HG03432 (cell line): ENCODE data around the gene MLX.

Experiments used
- ATAC-seq: cut with Tn5 transposase; IDR thresholded peaks from one replicate; pipeline ENCODE4 v1.9.1; 2021; ENCODE audit warnings: mild to moderate bottlenecking, moderate library complexity; ENCODE audit not compliant: unreplicated experiment

The MLX gene

GRCh38 chr17:42566883-42567573 is at the start of gene MLX:
TSS of gene MLX (plus strand) at chr17:42567100. CDS start at chr17:42567125, 25 bp downstream.
- ATAC-seq, result peak; percentile 61

GRCh38 chr17:42517516-42517915 is 49.4 kb upstream of the MLX start:
- no peak for ATAC-seq

DNA sequence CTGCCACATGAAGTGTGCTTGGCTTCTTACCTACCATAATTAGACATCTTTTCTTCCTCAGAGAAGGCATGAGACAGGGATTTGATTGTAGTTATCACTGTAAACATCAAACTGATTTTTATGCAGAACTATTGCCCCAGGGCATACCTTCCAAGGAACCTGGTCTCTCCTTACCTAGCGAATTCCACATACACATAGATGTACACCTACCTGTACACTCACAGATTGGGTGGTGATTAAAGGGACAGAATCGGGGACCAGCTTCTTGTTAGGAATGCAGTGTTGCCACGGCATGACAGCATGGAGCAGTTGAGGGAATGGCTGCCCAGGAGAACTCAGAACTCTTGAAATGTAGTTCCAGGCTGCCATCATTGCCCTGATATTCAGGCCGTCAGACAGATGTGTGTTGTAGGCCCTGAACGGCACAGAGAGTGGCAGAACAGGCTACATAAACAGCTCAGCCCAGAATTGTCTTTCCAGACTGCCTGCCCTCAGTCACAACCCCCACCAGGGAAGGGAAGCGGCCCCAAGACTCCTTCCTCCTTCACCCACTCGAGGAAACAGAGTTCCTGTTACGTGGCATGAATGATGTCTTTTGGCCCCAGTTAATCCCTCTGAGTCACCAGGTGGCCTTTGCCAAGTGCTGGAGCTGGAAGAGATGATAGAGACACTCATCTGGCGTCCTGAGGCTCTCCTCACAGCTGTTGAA is 48.7 kb upstream of the MLX start:
- no peak for ATAC-seq

- ATAC-seq, result no peak
These were observed 48.0 kb upstream of the MLX start for GRCh38 chr17:42518755-42519545.

GRCh38 chr17:42519546-42520491 is 47.1 kb upstream of the MLX start:
- ATAC-seq, result no peak

GRCh38 chr17:42520540-42520951 is 46.4 kb upstream of the MLX start:
- no peak for ATAC-seq

DNA sequence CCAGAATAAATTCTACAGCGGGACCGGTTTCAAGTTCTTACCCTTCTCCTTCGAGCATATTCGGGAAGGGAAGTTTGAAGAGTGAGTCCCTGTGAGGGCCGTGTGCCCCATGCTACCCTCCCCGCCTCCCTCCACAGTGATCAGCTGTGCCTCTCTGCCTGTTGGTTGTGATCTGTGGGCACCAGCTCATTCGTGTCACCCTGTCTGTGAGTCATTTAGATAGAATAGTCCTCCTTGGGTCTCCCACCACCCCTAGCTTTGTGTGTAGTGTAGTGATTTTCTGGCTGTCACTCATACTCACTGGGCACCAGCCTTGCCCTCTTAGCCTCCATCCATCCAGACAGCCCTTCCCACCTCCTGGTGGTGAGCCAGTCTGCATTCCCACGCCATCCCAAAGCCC is 45.9 kb upstream of the MLX start:
- ATAC-seq, result no peak

DNA sequence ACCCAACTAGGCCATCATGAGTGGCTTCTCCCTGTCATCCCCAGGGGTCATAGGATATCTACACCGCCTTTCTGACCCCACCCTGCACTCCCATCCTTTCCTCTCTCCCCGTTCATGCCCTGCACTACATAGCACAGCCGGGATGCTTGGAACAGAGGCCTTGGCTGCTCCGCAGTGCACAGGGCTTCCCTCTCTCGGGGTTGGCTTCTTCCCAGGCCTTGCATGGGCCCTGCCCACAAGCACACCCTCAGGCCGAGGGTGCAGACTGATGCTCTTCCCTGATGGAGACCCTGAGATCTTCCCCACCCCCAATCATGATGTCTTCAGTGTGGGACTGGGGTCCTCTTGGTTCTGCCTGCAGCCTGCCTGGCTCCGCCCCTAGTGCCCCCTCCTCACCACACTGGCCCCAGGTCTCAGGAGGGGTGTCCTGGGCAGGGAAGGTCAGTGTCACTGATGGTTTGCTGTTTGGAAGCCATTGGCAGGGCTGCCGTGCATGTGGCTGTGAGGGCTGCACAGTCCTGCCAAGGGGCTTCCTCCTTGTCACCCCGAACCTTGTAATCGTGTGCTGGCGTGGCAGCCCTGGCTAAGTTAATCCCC is 45.1 kb upstream of the MLX start:
- no peak for ATAC-seq

DNA sequence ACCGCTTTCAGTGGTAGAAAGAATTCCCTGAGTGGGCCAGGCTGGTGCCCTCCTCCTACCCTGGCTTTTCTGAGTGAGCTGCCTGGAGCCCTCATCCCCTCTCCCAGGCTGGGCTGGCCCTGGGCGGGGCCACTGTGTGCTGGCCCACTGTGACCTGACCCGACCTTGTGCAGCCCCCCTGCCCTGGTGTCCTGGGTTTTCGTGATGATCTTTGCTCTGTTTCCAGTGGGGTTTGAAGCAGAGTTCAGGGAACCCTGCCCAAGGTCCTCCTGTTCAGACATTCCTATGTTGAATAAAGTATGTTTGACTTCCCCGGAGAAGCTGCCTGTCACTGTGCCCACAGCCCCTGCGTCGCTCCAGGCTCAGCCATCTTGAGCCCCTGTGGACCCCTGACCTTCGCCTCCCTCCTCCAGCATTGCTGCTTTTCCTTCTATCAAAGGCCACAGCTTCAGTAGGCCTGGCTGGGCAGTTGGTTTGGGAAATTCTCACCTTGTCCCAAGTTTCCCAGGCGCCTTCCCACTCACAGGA is 44.6 kb upstream of the MLX start:
- ATAC-seq, result no peak

- ATAC-seq, result no peak
These were observed 44.1 kb upstream of the MLX start for GRCh38 chr17:42522798-42523278.

- ATAC-seq, result no peak
These were observed 41.7 kb upstream of the MLX start for GRCh38 chr17:42525221-42525620.

DNA sequence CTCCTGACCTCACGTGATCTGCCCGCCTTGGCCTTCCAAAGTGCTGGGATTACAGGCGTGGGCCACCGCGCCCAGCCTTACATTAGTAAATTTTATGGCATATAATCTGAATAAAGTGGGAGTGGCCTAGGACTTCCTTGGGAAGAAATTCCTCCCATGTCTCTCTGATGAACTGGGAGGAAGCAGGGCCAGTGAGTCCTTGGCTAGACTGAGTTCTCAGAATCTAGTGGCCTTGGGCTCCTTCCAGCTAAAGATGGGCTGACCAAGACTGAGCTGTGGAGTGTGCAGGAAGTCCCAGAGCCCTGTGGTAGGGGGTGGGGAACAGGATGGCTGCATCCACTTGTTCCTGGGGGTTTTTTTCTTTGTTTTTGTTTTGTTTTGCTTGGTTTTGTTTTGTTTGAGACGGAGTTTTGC is 40.9 kb upstream of the MLX start:
- no peak for ATAC-seq

- ATAC-seq, result no peak
These were observed 39.0 kb upstream of the MLX start for GRCh38 chr17:42527932-42528331.

- ATAC-seq, result no peak
These were observed 37.8 kb upstream of the MLX start for GRCh38 chr17:42529061-42529460.

DNA sequence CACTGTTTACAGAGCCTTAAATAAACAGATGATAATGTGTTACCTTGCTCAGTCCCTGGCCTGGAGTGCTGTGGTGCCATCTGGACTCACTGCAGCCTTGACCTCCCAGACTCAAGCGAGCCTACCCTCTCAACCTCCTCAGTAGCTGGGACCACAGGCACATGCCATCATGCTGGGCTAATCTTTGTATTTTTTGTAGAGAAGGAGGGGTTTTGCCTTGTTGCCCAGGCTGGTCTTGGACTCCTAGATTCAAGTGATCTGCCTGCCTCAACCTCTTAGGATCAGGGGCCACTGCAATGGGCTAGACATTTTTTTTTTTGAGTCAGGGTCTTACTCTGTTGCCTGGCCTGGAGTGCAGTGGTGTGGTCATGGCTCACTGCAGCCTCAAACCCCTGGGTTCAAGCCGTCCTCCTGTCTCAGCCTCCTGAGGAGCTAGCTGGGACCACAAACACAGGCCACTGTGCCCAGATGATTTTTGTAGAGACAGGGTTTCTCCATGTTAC is 35.9 kb upstream of the MLX start:
- no peak for ATAC-seq

DNA sequence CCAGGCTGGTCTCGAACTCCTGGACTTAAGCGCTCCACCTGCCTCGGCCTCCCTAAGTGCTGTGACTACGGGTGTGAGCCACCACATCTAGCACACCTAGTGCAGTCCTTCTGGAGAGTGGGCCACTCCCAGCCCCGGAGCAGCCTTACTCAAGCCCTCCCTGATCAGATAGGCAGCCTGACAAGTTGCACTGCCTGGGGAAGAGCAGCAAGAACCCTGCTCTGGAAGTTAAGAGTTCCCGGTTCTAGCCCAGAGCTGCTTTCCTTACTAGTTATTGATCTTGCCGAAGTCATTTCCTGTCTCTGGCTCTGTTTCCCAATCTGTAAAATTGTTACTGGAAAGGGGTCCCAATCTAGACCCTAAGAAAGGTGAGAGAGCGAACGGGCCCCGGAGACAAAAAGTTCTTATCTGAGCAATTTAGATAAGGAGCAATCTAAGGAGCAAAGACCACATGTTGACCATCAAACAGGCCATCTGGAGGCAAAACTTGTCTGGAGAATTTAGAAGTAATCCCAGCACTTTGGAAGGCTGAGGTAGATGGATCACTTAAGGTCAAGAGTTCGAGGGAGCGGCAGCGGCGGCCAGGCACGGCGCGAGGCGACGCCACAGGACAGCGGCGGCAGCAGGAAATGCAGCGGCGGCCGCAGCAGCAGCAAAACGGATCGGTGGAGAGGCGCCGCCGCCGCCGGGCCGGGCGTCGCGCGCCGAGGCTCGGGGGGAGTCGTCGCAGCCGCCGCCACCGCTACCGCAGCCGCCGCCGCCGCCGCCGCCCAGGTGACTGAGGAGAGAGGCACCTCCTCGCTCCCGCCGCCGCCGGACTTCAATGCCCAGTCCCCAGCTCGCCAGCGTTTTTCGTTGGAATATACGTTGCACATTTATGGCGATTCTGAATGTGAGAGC is 35.2 kb upstream of the MLX start:
- peak; percentile 24 for ATAC-seq

DNA sequence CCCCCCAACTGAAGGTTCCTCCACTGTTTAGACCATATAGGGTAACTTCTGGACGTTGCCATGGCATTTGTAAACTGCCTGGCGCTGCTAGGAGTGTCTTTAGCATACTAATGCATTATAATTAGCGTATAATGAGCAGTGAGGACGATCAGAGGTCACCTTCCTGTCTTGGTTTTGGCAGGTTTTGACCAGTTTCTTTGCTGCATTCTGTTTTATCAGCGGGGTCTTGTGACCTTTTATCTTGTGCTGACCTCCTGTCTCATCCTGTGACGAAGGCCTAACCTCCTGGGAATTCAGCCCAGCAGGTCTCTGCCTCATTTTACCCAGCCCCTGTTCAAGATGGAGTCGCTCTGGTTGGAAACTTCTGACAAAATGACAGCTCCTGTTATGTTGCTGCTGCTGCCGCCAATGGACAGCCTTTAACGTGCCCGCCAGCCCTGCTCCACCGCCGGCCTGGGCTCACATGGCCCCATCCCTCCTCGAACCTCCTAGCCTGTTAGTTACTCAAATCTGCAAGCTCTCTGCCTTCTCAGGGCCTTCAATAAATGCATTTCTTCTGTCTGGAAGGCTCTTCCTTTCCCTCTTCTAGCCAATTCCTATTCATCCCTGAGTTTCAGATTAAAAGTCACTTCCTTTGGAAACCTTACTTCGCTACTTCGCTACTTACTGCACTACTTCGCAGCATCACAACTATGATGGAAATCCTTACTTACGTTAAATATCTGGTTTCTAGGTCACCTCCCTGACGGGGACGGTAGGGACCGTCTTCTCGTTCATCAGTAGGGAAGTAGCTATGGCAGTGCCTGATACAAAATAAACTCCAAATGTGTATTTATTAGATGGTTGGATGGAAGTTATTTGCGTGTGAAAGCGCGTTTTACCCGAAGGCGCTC is 31.5 kb upstream of the MLX start:
- peak; percentile 17 for ATAC-seq

- ATAC-seq, result peak; percentile 80
These were observed 30.9 kb upstream of the MLX start, which contains the start of gene NAGLU for GRCh38 chr17:42536048-42536371. TSS of gene NAGLU (plus strand) at chr17:42536241. CDS start at chr17:42536273, 32 bp downstream.
